Coronary artery (tissue), 2 donors: ENCODE data around the gene C20orf144.

Source experiments
- DNase-seq: peaks from one replicate; pipeline ENCODE4 v3.0.0-alpha.2; 2017; ENCODE audit warnings: low spot score
- H3K27ac ChIP-seq, 2 donors: fragments of 200-600 bp; sonication (generic); one replicate each; pipeline ENCODE4 v1.5.1; 2016 to 2019
- H3K4me3 ChIP-seq: fragments of 200-600 bp; sonication (generic); 2 replicates; pipeline ENCODE4 v1.5.1; 2016; ENCODE audit warnings: mild to moderate bottlenecking, moderate library complexity
- TF ChIP-seq, protein P1 (sequence below): fragments of 200-600 bp; sonication (generic); IDR thresholded peaks from one replicate; pipeline ENCODE4 v1.5.1; 2019; ENCODE audit warnings: antibody characterized with exemption

The C20orf144 gene

DNA sequence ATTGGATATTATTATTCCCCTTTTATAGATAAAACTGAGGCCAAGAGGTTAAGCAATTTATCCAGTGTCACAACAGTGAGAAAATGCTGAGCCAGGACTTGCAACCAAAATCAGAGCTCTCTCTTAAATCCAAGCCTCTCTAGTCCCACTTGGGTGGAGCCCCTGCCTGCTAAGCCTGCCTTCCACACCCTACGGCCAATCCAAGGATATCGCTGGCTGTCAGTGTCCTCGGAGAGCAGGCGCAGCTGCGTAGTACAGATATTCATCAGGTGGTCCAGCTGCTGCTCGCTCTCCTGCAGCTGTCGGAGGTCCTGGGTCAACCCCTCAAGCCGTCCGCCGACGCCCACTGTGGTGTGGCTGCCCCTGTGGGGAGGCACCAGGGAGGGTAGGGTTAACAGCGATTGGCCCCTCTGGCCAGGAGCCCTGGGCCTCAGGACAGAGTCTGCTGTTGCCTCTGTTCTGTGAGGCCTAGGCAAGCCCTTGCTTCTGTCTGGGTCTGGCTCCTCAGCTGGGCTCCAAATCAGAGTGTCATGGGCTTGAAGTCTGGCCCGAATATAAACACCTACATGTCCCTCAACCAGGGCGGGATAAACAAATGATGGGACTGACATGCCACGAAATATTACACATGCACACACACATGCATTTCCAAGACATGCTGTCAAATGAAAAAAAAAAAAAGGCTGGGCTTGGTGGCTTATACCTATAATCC lies 16.0 kb downstream of the C20orf144 start:
- DNase-seq: no peak
- Histone ChIP-seq H3K4me3 (no peak overlapping the region), H3K27ac (peak overlapping the region in 1 of 2 donors; percentile 61)
- TF ChIP-seq, protein P1, sequence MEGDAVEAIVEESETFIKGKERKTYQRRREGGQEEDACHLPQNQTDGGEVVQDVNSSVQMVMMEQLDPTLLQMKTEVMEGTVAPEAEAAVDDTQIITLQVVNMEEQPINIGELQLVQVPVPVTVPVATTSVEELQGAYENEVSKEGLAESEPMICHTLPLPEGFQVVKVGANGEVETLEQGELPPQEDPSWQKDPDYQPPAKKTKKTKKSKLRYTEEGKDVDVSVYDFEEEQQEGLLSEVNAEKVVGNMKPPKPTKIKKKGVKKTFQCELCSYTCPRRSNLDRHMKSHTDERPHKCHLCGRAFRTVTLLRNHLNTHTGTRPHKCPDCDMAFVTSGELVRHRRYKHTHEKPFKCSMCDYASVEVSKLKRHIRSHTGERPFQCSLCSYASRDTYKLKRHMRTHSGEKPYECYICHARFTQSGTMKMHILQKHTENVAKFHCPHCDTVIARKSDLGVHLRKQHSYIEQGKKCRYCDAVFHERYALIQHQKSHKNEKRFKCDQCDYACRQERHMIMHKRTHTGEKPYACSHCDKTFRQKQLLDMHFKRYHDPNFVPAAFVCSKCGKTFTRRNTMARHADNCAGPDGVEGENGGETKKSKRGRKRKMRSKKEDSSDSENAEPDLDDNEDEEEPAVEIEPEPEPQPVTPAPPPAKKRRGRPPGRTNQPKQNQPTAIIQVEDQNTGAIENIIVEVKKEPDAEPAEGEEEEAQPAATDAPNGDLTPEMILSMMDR: no peak

DNA sequence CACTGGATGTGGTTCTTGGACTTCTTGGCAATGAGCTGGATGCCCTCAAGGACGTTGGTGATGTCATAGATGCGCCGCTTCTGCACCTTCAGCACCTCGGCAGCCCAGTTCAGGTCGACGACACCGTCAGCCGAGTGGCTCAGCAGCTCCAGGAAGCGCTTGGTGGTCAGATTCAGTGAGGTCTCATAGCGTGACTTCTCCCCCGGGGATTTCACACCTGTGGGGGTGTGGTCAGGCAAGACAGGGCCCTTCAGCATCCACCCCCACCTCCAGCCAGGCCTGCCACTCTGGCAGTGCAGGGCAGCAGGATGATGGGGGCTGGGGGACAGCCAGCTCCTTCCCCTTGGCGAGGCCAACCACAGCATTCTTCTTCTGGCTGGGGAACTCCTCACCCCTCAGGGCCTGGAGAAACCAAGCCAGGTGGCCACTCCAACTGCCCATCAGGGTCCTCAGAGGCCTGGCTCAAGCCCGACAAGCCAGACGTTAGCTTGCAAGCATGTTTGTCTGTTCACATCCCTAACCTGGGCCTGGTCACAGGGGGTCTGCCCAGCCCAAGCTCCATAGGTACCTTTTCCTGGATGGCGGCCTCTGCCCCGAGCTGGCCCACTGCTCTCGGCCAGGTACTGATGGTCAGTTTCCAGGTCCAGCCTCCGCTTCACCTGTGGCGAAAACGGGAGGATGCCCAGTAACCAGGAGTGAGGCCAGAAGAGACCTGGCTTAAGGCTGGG lies 17.8 kb downstream of the C20orf144 start:
- peak overlapping the region; percentile 27 to 57 for H3K27ac ChIP-seq
- TF ChIP-seq, protein P1: no peak
- H3K4me3 ChIP-seq: no peak overlapping the region
- DNase-seq: no peak

DNA sequence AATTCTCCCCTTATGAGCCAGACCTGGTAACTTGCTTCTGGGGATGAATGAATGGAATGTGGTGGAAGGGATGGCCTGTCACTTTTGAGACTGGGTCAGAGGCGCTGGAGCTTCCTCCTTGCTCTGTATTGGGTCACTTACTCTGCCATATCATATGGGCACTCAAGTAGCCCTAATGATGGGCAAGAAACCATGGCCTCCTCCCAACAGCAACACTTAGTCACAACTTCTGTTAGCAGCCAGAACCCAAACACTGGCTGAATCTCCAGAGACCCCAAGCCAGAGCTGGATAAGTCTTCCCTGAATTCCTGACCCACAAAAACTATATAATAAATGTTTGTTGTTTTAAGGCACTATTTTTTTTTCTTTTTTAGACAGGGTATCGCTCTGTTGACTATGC lies 18.6 kb downstream of the C20orf144 start:
- TF ChIP-seq, protein P1: no peak
- peak overlapping the region; percentile 27 to 57 for H3K27ac ChIP-seq
- H3K4me3 ChIP-seq: no peak overlapping the region
- DNase-seq: no peak

DNA sequence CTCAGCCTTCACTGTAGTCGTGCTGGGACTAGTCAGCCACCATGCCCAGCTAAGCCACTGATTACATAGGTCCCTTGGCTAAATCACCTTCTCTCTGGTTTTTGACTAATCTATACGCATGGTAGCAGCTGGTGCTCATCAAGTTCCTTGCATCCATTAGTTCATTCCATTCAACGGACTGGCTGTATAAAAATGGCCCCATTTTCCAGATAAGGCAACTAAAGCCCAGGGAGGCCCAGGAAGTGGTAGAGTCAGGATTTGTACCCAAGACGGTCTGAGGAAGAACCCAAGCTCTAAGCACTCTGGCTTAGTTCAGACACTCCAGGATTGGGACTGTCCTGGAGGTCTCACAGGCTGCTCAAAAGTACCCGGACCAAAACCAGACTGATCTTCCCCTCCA lies 19.2 kb downstream of the C20orf144 start:
- Histone ChIP-seq H3K4me3 (no peak overlapping the region), H3K27ac (no peak overlapping the region)
- TF ChIP-seq, protein P1: no peak
- no peak for DNase-seq

DNA sequence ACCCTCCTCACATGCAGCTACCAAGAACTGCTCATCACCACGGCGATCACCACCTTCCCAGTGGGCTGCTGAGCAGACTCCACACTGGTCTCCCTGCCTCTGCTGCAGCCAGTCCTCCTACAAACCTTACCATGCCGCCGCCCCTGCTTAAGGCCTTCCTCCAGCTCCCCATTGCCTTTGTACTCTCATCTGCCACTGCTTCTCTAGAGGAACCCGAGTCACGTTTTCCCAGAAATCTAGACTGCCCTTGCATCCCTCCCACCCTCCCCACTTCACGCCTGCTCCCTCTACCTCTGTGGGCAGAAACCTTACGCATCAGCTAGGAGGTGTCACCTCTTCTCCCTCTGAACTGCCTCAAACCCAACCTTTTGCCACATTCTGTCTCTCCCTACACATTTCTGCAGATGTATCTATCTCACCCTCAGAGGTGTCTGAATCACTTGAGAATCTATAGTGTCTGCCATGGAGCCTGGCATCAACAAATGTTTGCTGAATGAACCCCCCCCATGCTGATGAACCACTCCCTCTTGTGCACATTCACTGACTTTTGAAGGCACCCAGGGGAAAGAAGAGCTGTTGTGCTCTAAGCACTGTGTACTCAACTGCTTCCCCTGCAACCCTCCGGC lies 19.7 kb downstream of the C20orf144 start:
- TF ChIP-seq, protein P1: no peak
- no peak for DNase-seq
- Histone ChIP-seq H3K4me3 (no peak overlapping the region), H3K27ac (no peak overlapping the region)

DNA sequence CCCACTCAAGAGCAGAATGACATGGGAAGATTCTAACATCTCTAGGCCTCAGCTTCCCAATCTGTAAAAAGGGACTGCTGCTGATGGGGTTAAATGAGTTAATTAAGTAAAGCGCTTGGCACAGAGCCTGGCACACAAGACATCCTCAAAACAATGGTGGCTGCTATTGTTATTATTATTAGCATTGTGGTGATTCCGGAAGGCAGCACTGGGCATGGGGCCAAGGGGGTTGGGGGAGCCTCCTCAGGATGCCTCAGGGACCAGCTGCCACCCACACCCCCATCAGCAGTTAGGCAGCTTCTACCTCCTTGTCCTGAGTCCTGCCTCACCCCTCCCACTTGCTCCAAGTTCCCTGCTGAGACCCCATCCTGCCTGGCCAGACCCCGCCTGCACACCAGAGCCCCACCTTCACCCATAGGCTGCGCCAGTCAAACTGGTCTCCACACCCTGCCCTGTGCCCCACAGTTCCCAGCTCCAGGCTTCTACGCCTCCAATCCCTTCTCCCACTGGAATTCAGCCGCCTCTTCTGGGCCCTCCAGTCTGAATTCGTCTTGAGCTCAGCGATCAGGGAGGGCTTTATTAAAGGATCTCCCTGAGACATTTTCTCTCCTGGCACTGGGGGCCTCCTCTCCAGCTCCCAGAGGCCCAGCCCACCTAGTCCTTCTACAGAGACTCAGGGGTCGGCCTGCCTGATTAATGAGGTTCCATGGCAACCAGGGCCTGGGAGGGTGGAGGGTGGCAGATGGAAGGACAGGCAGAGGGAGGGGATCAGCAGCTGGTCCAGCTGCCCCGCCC lies 22.6 kb downstream of the C20orf144 start:
- Histone ChIP-seq H3K4me3 (peak overlapping the region; percentile 70), H3K27ac (no peak overlapping the region)
- TF ChIP-seq, protein P1: no peak
- no peak for DNase-seq
